Thoracic aorta (tissue), 2 donors: ENCODE measurements around the gene HEATR5A. TPM values are rescaled to one million over a fixed set of nuclear protein-coding genes. Genes with fewer than 3 reads are reported as not detected.
"Not testable (repeated sequence)": the region's sequence is repeated elsewhere in the genome, so short reads cannot be mapped to it uniquely, and the experiment has no call there.

Experiments used
- ATAC-seq: fragments of 150-250 bp; one replicate; pipeline ENCODE4 v1.8.0; 2017; ENCODE audit warnings: low read depth; ENCODE audit not compliant: insufficient number of reproducible peaks, low FRiP score
- DNase-seq: peaks from one replicate; pipeline ENCODE4 v3.0.0-alpha.2; 2020; ENCODE audit warnings: low spot score
- H3K27ac ChIP-seq, 2 donors: fragments of 200-600 bp; sonication (generic); 1 replicate in 1 of 2; 2 replicates in 1 of 2; pipeline ENCODE4 v1.5.1; 2016; ENCODE audit warnings: mild to moderate bottlenecking in 2 of 2, moderate library complexity in 2 of 2
- H3K27me3 ChIP-seq: fragments of 200-600 bp; sonication (generic); replicated peaks from 2 replicates; pipeline ENCODE4 v1.6.0; 2016; ENCODE audit warnings: mild to moderate bottlenecking; ENCODE audit not compliant: insufficient read depth
- H3K36me3 ChIP-seq: fragments of 200-600 bp; sonication (generic); one replicate; pipeline ENCODE4 v1.5.1; 2016
- H3K4me1 ChIP-seq, 2 donors: fragments of 200-600 bp; sonication (generic); 1 replicate in 1 of 2; 2 replicates in 1 of 2; pipeline versions ENCODE4 v1.5.1 to v1.6.0; 2016; ENCODE audit warnings: low read depth in 2 of 2, mild to moderate bottlenecking in 1 of 2; ENCODE audit not compliant: control insufficient read depth in 1 of 2
- H3K4me3 ChIP-seq: fragments of 200-600 bp; sonication (generic); 2 replicates; pipeline ENCODE4 v1.5.1; 2016; ENCODE audit warnings: mild to moderate bottlenecking
- H3K9me3 ChIP-seq: fragments of 200-600 bp; sonication (generic); 2 replicates; pipeline ENCODE4 v1.5.1; 2016
- total RNA-seq, 2 donors: library from RNA; depleted of rRNA; stranded (reverse); fragments of >200 nt; gene quantifications; one replicate each; pipeline versions ENCODE4 v1.1.0 to v1.2.3, GENCODE V29; 2016
- TF ChIP-seq, protein P1 (sequence below): fragments of 200-600 bp; sonication (generic); IDR thresholded peaks from one replicate; pipeline ENCODE4 v1.5.1; 2019; ENCODE audit warnings: antibody characterized with exemption

Gene HEATR5A
- total RNA-seq, 2 donors from 2014 or later = 39.1 to 43.6 TPM

- no peaks in the 10 kb centered on the region for H3K27me3 ChIP-seq
- H3K27ac ChIP-seq = no peak overlapping the region
- DNase-seq (no peak), ATAC-seq (no peak)
- H3K9me3 ChIP-seq = no peaks in the 10 kb centered on the region
- H3K4me3 ChIP-seq = no peak overlapping the region
- H3K36me3 ChIP-seq = no peaks in the 10 kb centered on the region
- TF ChIP-seq, protein P1, sequence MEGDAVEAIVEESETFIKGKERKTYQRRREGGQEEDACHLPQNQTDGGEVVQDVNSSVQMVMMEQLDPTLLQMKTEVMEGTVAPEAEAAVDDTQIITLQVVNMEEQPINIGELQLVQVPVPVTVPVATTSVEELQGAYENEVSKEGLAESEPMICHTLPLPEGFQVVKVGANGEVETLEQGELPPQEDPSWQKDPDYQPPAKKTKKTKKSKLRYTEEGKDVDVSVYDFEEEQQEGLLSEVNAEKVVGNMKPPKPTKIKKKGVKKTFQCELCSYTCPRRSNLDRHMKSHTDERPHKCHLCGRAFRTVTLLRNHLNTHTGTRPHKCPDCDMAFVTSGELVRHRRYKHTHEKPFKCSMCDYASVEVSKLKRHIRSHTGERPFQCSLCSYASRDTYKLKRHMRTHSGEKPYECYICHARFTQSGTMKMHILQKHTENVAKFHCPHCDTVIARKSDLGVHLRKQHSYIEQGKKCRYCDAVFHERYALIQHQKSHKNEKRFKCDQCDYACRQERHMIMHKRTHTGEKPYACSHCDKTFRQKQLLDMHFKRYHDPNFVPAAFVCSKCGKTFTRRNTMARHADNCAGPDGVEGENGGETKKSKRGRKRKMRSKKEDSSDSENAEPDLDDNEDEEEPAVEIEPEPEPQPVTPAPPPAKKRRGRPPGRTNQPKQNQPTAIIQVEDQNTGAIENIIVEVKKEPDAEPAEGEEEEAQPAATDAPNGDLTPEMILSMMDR = no peak
- H3K4me1 ChIP-seq = no peaks in the 10 kb centered on the region
These were observed 166.4 kb downstream of the HEATR5A start for GRCh38 chr14:31253746-31254471.

- TF ChIP-seq, protein P1 = no peak
- Histone ChIP-seq H3K27me3 (no peaks in the 10 kb centered on the region), H3K27ac (no peak overlapping the region), H3K36me3 (no peaks in the 10 kb centered on the region), H3K9me3 (no peaks in the 10 kb centered on the region), H3K4me3 (no peak overlapping the region), H3K4me1 (no peaks in the 10 kb centered on the region)
- ATAC-seq (no peak), DNase-seq (no peak)
These were observed 167.5 kb downstream of the HEATR5A start for GRCh38 chr14:31252865-31253264.

DNA sequence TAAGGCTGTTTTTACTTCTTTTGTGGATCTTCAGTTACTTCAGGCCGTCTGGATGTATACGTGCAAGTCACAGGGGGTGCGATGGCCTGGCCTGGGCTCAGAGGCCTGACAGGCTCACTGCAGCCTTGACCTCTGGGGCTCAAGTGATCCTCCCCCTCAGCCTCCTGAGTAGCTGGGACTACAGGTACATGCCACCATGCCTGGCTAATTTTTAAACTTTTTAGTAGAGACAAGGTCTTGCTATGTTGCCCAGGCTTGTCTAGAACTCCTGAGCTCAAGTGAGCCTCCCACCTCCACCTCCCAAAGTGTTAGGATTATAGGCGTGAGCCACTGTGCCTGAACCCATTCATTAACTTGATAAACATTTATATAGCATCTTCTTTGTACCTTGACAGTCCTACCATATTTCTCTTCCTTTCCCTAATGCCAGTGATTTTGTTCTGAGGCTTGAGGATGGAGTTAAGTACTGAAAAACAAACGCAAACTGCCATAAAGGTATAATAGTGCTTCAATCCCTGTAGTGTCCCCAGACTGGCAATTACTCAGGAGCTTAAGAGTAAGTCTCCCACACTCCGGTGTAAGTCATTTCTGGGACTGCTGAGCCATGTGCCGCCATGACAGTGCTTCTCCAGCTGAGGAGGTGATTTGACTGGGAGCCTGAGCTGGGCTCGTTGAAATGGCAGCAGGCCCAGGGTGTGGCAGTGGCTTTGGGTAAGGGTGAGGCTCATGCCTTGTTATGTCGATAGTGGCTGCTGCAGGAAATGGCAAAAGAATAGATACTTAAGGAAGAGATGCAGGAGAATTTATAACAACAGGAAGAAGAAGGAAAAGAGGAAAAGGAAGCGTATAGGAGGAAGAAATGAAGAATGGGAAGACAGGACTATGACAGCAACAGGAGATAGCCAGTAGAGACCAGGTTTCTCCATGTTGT lies 169.1 kb downstream of the HEATR5A start:
- DNase-seq (no peak), ATAC-seq (no peak)
- no peaks in the 10 kb centered on the region for H3K36me3 ChIP-seq
- H3K27me3 ChIP-seq = no peaks in the 10 kb centered on the region
- no peak overlapping the region for H3K27ac ChIP-seq
- no peak overlapping the region for H3K4me3 ChIP-seq
- TF ChIP-seq, protein P1 = no peak
- H3K9me3 ChIP-seq = no peaks in the 10 kb centered on the region
- H3K4me1 ChIP-seq = no peaks in the 10 kb centered on the region

GRCh38 chr14:31244626-31245025 lies 175.7 kb downstream of the HEATR5A start:
- no peak overlapping the region for H3K27ac ChIP-seq
- TF ChIP-seq, protein P1 = no peak
- H3K4me1 ChIP-seq = peaks cover 0 to 8% of the 10 kb centered on the region in 2 donors
- H3K4me3 ChIP-seq = no peak overlapping the region
- ATAC-seq (no peak), DNase-seq (no peak)
- no peaks in the 10 kb centered on the region for H3K27me3 ChIP-seq
- H3K9me3 ChIP-seq = no peaks in the 10 kb centered on the region
- H3K36me3 ChIP-seq = no peaks in the 10 kb centered on the region

GRCh38 chr14:31243860-31244259 lies 176.5 kb downstream of the HEATR5A start:
- TF ChIP-seq, protein P1 = no peak
- Histone ChIP-seq H3K4me1 (peaks cover 0 to 8% of the 10 kb centered on the region in 2 donors), H3K27me3 (no peaks in the 10 kb centered on the region), H3K27ac (no peak overlapping the region), H3K9me3 (no peaks in the 10 kb centered on the region), H3K4me3 (no peak overlapping the region), H3K36me3 (no peaks in the 10 kb centered on the region)
- DNase-seq (no peak), ATAC-seq (no peak)

DNA sequence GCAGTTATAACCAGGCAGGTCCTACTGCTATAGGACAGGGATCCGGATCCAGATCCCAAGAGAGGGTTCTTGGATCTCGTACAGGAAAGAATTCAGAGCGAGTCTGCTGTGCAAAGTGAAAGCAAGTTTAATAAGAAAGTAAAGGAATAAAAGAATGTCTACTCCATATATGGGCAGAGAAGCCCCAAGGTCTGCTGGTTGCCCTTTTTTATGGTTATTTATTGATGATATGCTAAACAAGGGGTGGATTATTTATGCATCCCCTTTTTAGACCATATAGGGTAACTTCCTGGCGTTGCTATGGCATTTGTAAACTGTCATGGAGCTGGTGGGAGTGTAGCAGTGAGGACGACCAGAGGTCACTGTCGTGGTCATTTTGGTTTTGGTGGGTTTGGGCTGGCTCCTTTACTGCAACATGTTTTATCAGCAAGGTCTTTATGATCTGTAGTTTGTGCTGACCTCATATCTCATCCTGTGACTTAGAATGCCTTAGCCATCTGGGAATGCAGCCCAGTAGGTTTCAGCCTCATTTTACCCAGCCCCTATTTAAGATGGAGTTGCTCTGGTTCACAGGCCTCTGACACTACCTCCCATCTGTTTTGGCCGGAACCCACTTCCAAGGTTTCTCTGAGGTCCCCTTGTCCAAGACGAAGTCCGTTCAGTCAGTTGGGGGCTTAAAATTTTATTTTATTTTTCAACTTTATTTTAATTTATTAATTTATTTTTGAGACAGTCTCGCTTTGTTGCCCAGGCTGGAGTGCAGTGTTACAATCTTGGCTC lies 178.0 kb downstream of the HEATR5A start:
- H3K9me3 ChIP-seq, ATAC-seq, H3K27me3 ChIP-seq, H3K4me1 ChIP-seq, H3K36me3 ChIP-seq, DNase-seq: not testable (repeated sequence)
- H3K27ac ChIP-seq = peak overlapping the region in 1 of 2 donors; percentile 22
- peak overlapping the region; percentile 59 for H3K4me3 ChIP-seq
